ENCODE results near the gene ELAVL3.

DNA sequence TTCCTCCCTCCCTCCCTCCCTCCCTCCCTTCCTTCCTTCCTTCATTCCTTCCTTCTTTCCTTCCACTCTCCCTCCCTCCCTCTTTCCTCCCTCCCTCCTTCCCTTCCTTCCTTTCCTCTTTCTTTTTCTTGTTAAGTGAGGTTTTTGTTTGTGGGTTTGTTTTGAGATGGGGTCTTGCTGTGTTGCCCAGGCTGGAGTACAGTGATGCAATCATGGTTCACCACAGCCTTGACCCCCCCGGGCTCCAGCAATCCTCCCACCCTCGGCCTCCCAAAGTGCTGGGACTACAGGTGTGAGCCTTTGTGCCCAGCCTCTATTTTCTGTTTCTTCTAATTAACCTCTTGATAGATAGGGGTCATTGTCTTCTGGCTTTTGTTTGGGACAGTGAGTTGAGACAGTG, 19.4 kb downstream of the ELAVL3 start:
- TF ChIP-seq, protein P1, sequence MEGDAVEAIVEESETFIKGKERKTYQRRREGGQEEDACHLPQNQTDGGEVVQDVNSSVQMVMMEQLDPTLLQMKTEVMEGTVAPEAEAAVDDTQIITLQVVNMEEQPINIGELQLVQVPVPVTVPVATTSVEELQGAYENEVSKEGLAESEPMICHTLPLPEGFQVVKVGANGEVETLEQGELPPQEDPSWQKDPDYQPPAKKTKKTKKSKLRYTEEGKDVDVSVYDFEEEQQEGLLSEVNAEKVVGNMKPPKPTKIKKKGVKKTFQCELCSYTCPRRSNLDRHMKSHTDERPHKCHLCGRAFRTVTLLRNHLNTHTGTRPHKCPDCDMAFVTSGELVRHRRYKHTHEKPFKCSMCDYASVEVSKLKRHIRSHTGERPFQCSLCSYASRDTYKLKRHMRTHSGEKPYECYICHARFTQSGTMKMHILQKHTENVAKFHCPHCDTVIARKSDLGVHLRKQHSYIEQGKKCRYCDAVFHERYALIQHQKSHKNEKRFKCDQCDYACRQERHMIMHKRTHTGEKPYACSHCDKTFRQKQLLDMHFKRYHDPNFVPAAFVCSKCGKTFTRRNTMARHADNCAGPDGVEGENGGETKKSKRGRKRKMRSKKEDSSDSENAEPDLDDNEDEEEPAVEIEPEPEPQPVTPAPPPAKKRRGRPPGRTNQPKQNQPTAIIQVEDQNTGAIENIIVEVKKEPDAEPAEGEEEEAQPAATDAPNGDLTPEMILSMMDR (IDR thresholded peaks at IDR 0.05), result no peak
- no peak for TF ChIP-seq POLR2A (IDR thresholded peaks at IDR 0.05)
